ENCODE measurements around the gene HCK. TPM values are rescaled to one million over a fixed set of nuclear protein-coding genes. Genes with fewer than 3 reads are reported as not detected.

The HCK gene
- polyA plus RNA-seq, 1 of the 3 experiments (the other 2 are of a cell fraction), result not detected

GRCh38 chr20:32089637-32090362 lies 37.8 kb downstream of the HCK start:
- H3K4me2 ChIP-seq, result no peak overlapping the region
- no peak overlapping the region for H3K9ac ChIP-seq
- TF ChIP-seq PBX3 (IDR thresholded peaks at IDR 0.05), result no peak
- no peak for TF ChIP-seq ZBTB33 (IDR thresholded peaks at IDR 0.05; ENCODE audit: borderline replicate concordance, low read depth)
- no peak for TF ChIP-seq MEF2A (IDR thresholded peaks at IDR 0.05; ENCODE audit: borderline replicate concordance, low read depth)
- no peak for TF ChIP-seq TCF12 (IDR thresholded peaks at IDR 0.05)
- TF ChIP-seq TAF1 (IDR thresholded peaks at IDR 0.05; ENCODE audit: borderline replicate concordance, low read depth, low read length), result no peak
- no peak for TF ChIP-seq SIN3A (IDR thresholded peaks at IDR 0.05; ENCODE audit: borderline replicate concordance, low read depth, low read length)
- no peak for TF ChIP-seq RAD21 (IDR thresholded peaks at IDR 0.05; ENCODE audit: low read length)
- no peak for TF ChIP-seq GATA2 (CRISPR knock-in tag; IDR thresholded peaks at IDR 0.05)
- TF ChIP-seq IRF3 (IDR thresholded peaks at IDR 0.05; ENCODE audit: low read depth, low read length), result no peak
- no peak for TF ChIP-seq YY1 (IDR thresholded peaks at IDR 0.05; ENCODE audit: low read depth)
- TF ChIP-seq USF2 (IDR thresholded peaks at IDR 0.05; ENCODE audit: borderline replicate concordance, low read depth, low read length), result no peak
- TF ChIP-seq CHD2 (IDR thresholded peaks at IDR 0.05; ENCODE audit: low read length, partially characterized antibody), result no peak
- no peak for TF ChIP-seq POLR2AphosphoS5 (IDR thresholded peaks at IDR 0.05; ENCODE audit: low read depth, low read length)
- H3K9me2 ChIP-seq, result no peaks in the 10 kb centered on the region
- 26% methylated on average over 5 of the region's 5 CpGs for WGBS (ENCODE audit: low lambda C conversion rate)
- DNase-seq, result no peak
- no peaks in the 10 kb centered on the region; a peak in 1 of 4 replicates for H3K4me1 ChIP-seq (ENCODE audit: control insufficient read depth in 1 of 2, insufficient read depth in 2 of 2, low read depth in 1 of 2, low read length in 1 of 2)
- H2AFZ ChIP-seq (ENCODE audit: low read depth), result no peak overlapping the region
- no peak overlapping the region for H3K27ac ChIP-seq (ENCODE audit: low read depth in 2 of 2, low read length in 1 of 2)
- no peaks in the 10 kb centered on the region for H3K9me3 ChIP-seq
- ChIA-PET CTCF (interaction anchor here (0.5 to 3.3 kb wide), 10 partner anchors 8 to 267 kb away, joined by 3 to 27 read pairs (median 14); no protein-coding TSS in a partner anchor), POLR2A (no interaction called here)
- H3K27me3 ChIP-seq (ENCODE audit: insufficient read depth), result peaks cover 5% of the 10 kb centered on the region; the same call in 1 of the 2 replicates
- H3K4me3 ChIP-seq (ENCODE audit: low read depth in 2 of 2, low read length in 1 of 2), result no peak overlapping the region
- H4K20me1 ChIP-seq (ENCODE audit: insufficient read depth), result no peaks in the 10 kb centered on the region
- no peaks in the 10 kb centered on the region for H3F3A ChIP-seq (replicated peaks; ENCODE audit: insufficient read depth)
- no peaks in the 10 kb centered on the region for H3K79me2 ChIP-seq (ENCODE audit: insufficient read depth)
- no peaks in the 10 kb centered on the region for H3K36me3 ChIP-seq (replicated peaks in 1 of 2; ENCODE audit: control insufficient read depth in 1 of 2, insufficient read depth in 2 of 2, low read length in 1 of 2)

Measured in SK-N-SH (cell line).